HG02588 (cell line): Measurements from ENCODE around the gene RAP1GAP2.

Experiments used
- ATAC-seq: cut with Tn5 transposase; IDR thresholded peaks from one replicate; pipeline ENCODE4 v1.9.1; 2021; ENCODE audit warnings: mild to moderate bottlenecking, moderate library complexity; ENCODE audit not compliant: unreplicated experiment

The RAP1GAP2 gene

DNA sequence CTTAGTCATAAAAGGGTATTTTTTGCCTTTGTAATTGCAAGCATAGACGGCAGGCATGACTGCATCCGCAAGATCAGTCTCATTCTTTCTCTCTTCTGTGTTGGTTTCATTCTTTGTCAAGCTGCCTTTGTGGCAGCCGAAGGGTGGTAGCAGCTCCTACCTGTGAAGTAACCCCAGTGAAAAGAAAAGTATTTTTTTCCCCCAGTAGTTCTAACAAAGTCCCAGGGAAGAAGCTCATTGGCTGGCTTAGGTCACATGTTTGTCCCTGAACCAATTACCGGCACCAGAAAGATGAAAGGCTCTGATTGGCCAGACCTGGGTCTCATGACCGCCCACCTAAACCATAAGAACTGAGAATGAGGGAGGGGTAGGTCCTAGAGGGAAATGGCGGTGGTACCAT lies 110.7 kb downstream of the RAP1GAP2 start:
- ATAC-seq, result no peak

DNA sequence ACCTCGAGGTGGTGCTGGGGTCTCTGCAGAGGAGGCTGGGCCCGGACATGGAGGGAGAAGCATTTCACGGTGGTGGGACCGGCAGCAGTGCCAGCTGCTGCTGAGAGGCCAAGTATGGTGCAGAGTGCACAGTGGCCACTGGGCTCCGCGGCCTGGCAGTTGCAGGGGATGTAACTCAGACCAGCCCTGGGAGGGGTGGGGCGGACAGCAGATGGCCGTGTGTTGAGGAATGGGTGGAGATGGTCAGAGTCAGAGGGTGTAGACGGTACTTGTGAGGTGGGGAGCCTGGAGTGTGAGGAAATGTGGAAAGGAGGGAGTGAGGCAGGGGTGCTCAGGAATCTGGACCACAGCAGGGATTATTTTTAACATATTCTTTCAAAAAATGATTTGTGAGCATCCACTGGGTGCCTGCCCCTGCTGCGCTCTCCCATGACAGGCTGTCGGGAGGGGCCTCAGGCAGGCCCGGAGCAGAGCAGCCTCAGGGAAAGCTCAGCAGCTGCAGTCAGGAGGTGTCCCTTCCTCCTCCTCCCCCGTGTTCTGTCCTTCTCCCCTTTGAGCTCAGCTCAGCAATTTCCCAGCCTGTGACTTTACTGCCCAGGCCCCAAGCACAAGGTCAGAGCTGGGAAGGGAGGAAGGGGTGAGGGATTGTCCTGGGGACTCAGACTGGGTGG lies 113.1 kb downstream of the RAP1GAP2 start:
- no peak for ATAC-seq

DNA sequence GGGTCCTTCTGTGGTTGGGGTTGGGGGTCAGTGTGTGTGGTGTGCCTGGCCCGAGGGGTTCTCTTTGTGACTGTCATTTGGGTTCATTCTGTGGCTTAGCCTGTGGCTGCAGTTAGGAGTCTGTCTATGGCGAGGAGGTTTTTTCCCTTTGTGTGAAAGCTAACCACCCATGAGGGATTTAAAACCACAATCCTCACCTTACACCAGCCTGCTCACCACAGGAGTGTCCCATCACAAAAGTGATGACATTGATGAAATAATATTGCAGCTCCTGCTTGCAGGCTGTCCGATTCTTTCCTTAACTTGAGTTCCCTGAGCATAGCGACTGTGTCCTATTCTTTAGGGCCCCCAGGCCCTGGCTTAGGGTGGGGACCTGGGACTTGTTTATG lies 113.6 kb downstream of the RAP1GAP2 start:
- no peak for ATAC-seq

DNA sequence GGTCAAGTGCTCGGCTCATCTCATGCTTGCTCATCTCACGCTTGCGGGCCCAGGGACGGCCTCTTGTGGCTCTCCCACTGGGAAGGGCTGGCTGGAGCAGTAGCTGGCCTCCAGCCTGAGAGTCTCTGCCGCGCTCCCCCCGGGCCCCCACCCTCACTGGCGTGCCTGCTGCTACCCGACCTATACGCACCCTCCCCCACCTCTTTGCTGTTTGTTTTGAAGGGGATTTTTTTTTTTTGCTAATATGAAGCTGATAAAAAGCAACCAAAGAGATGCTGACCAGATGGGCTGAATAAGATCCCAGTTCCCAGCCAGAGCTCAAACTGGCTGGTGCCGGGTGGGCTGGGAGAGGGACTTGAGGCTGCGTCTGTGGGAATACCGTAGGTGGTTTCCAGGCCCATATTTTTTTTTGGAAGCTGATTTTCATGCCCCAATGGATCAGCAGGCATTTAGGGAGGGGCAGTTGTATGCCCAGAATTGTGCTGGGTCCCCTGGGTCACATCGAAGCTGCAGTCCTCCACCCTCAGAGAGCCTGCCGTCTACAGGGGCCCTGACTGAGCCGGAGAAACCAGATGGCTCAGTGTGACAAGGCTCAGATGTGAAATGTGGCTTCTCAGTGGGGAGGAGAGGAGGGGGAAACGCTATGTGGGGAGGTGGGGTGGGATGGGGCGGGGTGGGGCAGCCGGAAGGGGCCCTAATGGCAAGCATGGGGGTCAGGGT lies 115.0 kb downstream of the RAP1GAP2 start:
- no peak for ATAC-seq

DNA sequence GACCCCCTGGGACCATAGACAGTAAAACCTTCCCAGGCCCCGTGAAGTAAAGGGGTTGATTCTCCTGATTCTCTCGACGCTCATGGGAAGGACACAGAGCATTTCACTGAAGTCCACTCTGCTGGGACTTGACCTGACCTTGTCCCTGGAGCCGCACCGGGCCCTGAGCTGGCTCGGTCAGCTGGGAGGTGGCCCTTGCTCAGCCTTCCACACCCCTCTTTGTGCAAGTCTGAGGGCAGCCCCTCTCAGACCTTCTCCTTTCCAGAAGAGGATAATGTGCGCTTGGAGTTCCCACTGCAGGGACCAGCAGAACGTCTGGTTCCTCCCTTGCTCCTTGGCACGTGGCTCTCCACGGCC lies 115.5 kb downstream of the RAP1GAP2 start:
- no peak for ATAC-seq

DNA sequence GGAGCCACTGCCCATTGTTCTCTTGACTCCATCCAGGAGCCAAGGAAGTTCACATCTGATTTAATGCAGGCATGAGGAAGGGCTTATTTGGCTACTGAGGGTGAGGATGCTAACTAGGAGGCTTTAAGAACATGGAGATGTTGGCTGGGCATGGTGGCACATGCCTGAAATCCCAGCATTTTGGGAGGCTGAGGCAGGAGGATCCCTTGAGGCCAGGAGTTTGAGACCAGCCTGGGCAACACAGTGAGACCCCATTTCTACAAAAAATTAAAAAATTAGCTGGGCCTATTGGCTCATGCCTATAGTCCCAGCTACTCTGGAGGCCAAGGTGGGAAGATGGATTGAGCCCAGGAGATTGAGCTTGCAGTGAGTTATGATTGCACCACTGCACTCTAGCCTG lies 116.5 kb downstream of the RAP1GAP2 start:
- no peak for ATAC-seq

DNA sequence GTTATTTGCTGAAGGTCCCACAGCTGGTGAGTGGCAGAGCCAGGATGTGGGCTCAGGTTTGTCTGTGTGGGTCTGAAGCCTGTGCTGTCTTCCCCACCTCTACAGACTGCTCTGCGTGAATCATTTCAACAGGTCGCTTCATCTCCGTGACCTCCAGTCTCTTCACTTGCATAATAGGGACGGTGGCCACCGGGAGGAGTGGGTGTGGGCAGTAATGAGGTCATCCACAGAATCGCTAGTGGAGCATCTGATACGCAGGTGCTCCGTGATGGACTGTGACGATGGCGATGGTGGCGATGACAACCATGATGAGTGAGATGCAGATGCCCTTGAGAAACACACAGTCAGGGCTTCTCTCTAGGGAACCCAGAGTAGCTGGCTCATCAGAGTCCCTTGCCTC lies 120.2 kb downstream of the RAP1GAP2 start:
- no peak for ATAC-seq

DNA sequence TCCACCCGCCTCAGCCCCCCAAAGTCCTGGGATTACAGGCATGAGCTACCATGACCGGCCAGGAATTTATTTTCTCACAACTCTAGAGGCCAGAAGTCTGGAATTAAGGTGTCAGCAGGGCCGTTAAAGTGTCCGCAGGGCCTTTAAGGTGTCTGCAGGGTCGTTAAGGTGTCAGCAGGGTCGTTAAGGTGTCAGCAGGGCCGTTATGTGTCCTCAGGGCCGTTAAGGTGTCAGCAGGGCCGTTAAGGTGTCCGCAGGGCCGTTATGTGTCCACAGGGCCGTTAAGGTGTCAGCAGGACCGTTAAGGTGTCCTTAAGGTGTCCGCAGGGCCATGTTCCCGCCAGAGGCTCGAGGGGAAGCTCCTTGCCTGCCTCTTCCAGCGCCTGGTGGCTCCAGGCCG lies 125.2 kb downstream of the RAP1GAP2 start:
- no peak for ATAC-seq

DNA sequence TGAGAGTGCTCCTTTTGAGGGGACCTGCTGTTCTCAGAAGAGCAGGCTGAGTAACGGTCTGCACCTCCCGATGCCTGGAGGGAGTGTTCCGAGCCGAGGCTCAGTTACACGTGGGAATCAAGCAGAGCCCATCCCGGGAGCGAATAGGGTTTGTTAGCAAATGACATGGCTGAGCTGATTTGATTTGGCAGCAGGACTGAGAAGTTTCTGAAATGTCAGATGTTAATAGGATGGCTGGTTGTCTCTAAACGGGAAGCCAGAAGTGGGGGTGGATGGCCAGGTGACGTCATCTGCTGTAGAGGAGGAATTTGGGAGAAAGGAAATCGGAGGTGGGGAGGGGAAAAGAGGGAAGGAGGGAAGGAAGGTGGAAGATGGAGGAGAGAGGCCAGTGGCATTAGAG lies 128.0 kb downstream of the RAP1GAP2 start:
- no peak for ATAC-seq

DNA sequence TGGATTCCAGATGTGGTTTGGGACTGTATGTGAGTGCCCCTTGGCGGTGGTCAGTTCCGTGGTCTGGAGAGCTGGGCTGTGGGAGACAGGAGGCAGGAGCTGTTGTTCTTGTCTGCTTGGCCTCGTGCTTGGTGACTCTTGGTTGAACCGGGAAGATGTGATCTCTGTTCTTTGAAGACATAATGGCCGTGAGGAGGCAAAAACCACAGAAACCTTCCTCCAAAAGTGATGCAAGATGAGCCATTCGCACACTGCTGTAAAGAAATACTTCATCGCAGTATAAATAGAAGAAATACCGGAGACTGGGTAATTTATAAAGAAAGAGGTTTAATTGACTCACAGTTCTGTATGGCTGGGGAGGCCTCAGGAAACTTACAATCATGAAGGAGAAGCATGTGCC lies 128.8 kb downstream of the RAP1GAP2 start:
- no peak for ATAC-seq

DNA sequence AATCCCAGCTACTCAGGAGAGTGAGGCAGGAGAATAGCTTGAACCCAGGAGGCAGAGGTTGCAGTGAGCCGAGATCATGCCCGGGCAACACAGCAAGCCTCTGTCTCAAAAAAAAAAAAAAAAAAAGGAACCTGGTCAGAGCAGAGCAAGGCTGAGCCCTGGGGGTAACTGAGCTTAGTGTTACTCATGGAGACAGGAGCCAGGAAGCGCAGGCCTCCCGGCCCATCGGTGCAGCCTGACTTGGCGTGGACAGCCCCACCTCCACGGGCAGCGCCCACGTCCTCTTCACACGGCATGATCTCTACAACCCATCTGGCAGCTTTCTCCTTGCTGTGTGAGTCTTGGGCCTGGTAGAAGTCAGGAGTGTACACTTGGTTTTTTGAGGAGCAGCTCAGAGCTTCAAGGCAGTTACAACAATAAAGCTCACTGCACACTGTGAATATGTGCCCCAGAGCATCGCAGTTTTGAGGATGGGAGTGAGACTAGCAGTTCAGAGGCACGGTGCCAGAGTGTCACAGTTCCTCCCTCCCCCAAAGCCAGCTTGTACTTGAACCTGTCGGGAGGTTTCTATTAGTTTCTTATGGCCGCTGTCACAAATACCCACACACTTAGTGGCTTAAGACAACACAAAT lies 129.9 kb downstream of the RAP1GAP2 start:
- ATAC-seq, result no peak

DNA sequence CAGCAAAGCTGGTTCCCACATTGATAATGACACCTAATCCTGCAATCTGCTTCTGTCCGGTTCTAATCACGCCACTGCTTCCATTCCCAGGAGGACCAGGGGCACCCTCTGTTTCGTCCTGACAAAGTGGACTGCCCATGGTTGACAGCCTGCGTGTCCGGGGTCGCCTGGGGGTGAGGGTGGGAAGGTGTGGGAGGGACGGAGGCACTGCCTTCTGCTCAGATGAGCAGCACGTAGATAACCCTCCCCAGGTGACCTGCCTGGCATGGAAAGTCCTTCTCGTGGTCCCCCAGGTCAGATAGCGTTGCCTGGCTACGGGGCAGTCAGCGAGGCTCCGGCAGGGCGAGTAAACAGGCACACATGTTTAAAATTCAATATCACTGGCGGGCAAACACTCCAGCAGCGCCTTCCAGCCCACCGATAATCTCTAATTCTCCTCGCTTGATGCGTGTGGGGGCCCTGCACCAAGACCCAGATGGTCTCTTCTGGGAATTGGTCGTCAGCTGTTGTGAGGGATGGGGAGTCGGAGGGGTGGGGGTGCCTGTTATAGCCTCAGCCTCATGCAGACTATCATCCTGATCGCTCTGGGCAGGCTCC lies 132.2 kb downstream of the RAP1GAP2 start:
- ATAC-seq, result no peak

DNA sequence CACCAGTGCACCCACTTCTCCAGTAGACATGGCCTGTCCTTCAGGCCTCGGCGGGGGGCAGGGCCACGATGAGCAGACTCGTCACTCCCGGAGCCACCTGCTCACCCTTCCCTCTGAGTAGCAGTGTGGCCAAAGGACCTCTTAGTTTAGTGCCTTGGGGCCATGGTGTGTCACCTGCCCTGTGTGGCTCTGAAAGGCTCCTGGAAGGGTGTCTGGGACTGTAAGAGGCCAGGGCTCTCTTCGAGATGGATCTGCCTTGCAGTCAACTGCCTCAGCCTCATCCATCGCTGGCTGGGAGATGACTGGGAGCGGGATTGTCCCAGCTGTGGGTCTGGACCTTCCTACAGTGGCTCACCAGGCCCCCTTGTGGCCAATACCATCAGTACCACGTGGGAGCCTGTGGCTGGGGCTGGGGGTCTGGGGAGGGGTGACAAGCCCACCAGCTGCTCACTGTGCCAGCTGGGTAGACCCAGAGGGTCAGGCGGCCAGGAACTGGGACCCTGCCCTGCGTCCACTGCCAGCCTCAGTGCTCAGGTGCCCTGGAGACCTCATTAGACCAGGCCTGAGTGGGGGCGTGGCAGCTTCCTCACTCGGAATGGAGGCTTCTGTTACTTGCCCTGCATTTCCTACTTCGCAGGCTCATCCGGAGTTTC lies 133.8 kb downstream of the RAP1GAP2 start:
- ATAC-seq, result no peak

DNA sequence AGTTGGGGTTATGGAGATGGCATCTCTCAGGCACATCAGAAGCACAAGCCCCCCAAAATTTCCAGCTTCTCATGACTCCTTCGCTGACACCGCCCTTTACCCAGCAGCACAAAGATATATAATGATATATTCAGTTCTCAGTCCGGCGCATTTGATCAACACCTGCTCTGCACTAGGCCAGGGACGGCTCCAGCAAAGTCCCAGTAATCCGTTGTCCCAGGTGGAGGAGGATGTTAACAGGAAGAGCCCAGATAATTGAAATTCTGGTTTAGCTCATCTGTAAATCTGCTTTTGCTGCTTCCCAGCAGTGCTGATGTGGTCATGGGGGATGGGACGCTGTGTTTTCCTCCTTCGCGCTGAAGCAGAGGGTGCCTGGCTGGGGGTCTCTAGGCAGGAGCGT lies 135.6 kb downstream of the RAP1GAP2 start:
- no peak for ATAC-seq

DNA sequence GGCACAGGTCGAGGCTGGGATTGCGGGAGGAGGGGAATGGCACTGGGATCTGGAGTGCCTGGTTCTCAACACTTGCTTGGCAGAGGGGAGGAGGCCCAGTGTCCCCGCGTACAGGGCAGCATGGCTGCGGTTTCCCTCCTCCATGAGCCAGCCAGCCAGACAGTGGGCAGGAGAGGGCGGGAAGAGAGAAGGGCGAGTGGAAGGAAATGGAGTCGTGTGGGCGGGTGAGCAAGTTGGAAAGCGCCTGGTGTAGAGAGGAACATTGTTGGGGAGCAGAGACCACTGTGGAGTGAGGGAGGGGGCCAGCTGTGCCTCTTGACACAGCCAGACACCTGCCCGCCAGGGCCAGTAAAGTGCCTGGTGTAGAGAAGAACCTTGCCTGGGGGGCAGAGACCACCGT lies 136.7 kb downstream of the RAP1GAP2 start:
- no peak for ATAC-seq

DNA sequence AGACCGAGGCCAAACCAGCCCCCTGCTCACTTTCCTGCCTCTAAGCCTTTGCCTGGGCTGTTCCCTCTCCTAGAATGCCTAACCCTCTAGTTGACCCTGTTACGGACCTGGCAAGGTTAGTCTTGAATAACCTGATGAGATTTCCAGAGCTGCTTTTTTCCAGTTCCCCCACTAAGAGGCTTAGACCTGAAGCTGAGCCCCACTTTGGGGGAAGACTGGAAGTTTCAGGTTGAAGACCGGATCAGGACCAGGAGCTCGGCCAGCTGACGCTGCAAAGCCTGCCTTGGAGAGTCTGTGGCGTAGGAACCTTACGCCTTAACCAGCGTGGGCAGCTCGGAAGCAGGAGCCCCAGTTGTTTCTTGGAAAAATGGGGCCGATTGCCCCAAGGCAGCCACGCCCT lies 137.4 kb downstream of the RAP1GAP2 start:
- ATAC-seq, result no peak

DNA sequence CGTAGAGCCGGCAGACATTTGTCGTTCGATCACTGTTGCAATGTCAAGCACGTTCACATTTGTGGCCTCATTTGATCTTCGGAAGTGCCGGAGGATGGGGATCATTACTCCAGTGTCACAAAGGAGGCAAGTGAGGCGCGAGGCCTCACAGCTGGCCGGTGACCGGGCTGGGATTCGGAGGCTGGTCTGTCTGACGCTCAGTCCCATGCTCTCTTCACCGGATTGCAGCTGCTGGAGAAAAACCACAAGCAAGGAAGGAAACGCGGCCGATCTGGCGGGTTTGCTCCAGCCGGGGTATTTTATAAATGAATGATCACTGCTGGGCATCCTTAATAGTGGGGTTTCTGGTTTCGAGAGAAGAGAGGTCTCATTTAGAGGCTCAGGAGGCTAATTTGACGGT lies 139.4 kb downstream of the RAP1GAP2 start:
- ATAC-seq, result no peak

DNA sequence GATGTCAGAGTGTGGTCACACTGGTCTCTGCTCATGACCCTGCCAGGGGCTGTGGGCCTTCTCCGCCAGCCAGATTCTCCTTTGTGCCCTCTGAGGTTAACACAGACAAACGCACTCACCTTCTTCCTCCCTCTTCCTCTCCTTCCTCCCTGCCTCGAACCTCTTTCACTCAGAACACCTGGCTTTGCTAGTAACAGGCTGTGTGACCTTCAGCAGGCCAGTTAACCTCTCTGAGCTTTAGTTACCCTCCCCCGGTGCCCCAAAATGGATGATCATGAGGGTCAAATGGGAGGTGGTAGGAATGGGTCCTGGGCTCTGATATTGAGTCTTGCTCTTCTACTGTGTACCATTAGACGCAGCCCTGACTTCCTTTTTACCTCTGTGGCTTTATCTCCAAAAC lies 140.1 kb downstream of the RAP1GAP2 start:
- no peak for ATAC-seq

DNA sequence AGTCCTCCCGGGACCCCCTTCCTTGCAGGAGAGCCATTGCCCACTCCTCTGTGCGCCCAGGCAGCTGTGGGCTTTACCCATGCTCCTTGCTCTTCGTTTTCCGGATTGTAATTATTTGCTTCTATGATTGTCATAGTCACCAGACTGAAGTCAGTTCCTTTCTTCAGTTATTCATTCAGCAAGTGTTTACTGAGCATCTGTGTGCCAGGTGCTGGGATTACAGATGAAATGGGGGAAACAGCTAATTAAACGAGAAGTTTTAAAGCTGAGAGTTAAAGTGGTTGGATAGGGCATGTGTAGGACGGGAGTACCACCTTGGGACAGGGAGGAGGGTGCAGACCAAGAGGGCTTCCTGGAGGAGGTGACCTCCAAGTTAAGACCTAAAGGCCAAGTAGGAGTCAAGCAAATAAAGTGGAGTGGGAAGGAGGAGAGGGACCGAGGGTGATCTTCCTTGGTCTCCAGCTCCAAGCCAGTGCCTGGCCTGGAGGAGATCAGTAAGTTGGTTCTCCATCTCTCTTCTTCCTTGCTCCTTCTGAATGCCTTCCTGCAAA lies 140.6 kb downstream of the RAP1GAP2 start:
- ATAC-seq, result no peak

DNA sequence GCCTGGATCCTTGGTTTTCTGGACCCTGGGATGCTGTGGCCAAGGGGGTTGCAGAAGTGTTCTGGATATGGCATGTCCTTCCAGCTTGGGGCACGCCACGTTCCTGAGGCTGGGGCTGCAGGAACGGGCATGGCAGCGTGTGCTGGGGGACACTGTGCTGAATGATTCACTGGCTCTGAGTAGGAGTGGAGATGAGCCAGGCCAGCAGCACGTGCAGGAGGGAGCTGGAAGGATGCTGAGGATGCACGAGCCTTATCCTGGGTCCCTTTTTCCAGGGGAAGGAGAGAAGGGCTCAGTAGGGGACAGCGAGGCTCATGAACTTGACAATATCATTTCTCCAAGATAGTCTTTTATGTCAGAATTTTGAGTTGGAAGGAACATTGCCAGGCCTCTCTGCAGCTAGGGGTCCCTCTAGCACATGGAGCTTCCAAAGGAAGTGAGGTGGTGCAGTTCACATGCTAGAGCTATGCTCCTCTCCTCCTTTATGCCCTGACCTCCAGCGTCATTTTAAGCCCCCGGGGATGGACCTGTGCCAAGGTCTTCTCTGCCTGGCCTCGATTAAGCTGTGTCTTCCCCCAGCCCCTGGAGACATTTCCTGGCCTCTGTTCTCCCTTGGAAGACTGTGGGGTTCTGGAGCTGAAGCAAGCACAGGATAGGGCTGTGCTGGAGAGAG lies 141.2 kb downstream of the RAP1GAP2 start:
- ATAC-seq, result no peak
